IMR-90 (cell line): ENCODE data around the gene MARCHF6.

ENCODE experiments used
- BHLHE40 ChIP-seq: fragments of 150-350 bp; IDR thresholded peaks from 2 replicates; pipeline ENCODE4 v1.6.1; 2016; ENCODE audit warnings: mild to moderate bottlenecking, low read depth, low read length
- CEBPB ChIP-seq: IDR thresholded peaks from 2 replicates; pipeline ENCODE4 v1.6.1; 2012; ENCODE audit warnings: low read depth, low read length, improper control_type of control experiment
- ELK1 ChIP-seq: fragments of 150-350 bp; IDR thresholded peaks from 2 replicates; pipeline ENCODE4 v1.6.1; 2016; ENCODE audit warnings: low read depth, mild to moderate bottlenecking, low read length, moderate library complexity, borderline replicate concordance
- MAFK ChIP-seq: IDR thresholded peaks from 2 replicates; pipeline ENCODE4 v1.6.1; 2012; ENCODE audit warnings: low read depth, low read length, improper control_type of control experiment
- MAZ ChIP-seq: IDR thresholded peaks from 2 replicates; pipeline ENCODE4 v1.6.1; 2012; ENCODE audit warnings: low read depth, mild to moderate bottlenecking, low read length, improper control_type of control experiment, moderate library complexity, borderline replicate concordance
- POLR2A ChIP-seq: IDR thresholded peaks from 2 replicates; pipeline ENCODE4 v1.6.1; 2012; ENCODE audit warnings: mild to moderate bottlenecking, low read depth, low read length
- RAD21 ChIP-seq: IDR thresholded peaks from 2 replicates; pipeline ENCODE4 v1.6.1; 2012; ENCODE audit warnings: low read length, improper control_type of control experiment
- SMC3 ChIP-seq: fragments of 150-350 bp; IDR thresholded peaks from 2 replicates; pipeline ENCODE4 v1.6.1; 2016; ENCODE audit warnings: low read depth, mild to moderate bottlenecking, antibody characterized with exemption, low read length, moderate library complexity
- TF ChIP-seq, protein P1 (sequence below): fragments of 150-350 bp; IDR thresholded peaks from 2 replicates; pipeline ENCODE4 v1.6.1; 2017; ENCODE audit warnings: mild to moderate bottlenecking, antibody characterized with exemption, low read length, low read depth
- TF ChIP-seq, protein P2 (sequence below): conservative IDR thresholded peaks from 2 replicates; pipeline ENCODE4 v1.5.1; 2012; ENCODE audit warnings: mild to moderate bottlenecking, low read depth, low read length, improper control_type of control experiment

- TF ChIP-seq, protein P1, sequence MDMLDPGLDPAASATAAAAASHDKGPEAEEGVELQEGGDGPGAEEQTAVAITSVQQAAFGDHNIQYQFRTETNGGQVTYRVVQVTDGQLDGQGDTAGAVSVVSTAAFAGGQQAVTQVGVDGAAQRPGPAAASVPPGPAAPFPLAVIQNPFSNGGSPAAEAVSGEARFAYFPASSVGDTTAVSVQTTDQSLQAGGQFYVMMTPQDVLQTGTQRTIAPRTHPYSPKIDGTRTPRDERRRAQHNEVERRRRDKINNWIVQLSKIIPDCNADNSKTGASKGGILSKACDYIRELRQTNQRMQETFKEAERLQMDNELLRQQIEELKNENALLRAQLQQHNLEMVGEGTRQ, result no peak
- TF ChIP-seq MAZ (no peak), MAFK (no peak), BHLHE40 (no peak), POLR2A (no peak), SMC3 (no peak), RAD21 (no peak), CEBPB (no peak), ELK1 (no peak)
- TF ChIP-seq, protein P2, sequence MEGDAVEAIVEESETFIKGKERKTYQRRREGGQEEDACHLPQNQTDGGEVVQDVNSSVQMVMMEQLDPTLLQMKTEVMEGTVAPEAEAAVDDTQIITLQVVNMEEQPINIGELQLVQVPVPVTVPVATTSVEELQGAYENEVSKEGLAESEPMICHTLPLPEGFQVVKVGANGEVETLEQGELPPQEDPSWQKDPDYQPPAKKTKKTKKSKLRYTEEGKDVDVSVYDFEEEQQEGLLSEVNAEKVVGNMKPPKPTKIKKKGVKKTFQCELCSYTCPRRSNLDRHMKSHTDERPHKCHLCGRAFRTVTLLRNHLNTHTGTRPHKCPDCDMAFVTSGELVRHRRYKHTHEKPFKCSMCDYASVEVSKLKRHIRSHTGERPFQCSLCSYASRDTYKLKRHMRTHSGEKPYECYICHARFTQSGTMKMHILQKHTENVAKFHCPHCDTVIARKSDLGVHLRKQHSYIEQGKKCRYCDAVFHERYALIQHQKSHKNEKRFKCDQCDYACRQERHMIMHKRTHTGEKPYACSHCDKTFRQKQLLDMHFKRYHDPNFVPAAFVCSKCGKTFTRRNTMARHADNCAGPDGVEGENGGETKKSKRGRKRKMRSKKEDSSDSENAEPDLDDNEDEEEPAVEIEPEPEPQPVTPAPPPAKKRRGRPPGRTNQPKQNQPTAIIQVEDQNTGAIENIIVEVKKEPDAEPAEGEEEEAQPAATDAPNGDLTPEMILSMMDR, result no peak
Observed at GRCh38 chr5:10399839-10400238, 46.3 kb downstream of the MARCHF6 start.
